Breast epithelium (tissue), 3 donors: Measurements from ENCODE around the gene PRDM15.

Experiments
- POLR2A ChIP-seq: fragments of 450-650 bp; IDR thresholded peaks from one replicate; pipeline ENCODE4 v1.6.1; 2016; ENCODE audit warnings: antibody characterized with exemption, mild to moderate bottlenecking, moderate library complexity
- POLR2AphosphoS5 ChIP-seq, 3 donors: sonication (generic); formaldehyde crosslinking; IDR thresholded peaks; one replicate each; pipeline ENCODE4 v1.6.1; 2017; ENCODE audit warnings: antibody characterized with exemption in 3 of 3
- TF ChIP-seq, protein P1 (sequence below), 3 donors: fragments of 450-650 bp; IDR thresholded peaks; one replicate each; pipeline ENCODE4 v1.5.1; 2016 to 2017; ENCODE audit warnings: antibody characterized with exemption in 3 of 3, mild to moderate bottlenecking in 3 of 3, moderate library complexity in 3 of 3

DNA sequence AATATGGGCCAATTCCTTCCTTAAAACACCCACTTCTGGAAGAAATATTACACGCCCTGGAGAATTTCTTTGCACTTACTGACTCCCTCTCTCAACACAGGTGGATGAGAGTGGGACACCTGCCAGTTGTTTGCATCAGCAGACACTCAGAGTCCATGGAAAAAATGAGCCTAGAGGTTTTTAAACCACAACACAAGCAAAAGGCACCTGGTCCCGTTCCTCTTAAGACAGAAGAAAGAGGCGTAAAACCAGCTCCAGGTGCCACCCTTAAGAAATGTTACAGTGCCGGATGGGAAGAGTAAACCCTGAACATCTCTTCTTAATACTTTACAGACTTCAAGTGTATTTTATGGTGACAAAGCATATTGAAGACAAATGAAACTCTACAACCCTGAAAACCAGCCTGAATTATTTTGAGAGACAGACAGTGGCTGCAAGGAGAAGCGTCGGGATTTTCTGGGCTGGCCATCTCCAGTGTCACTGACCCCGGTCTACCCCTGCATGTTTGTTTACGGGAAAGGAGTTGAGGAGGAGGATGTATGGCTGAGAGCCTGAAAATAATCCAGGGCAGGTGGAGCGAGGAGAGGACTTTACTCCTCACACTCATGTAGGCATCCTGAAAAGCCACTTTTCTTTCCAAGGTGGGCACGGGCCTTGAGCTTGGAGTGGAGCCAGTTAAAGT, 104.5 kb downstream of the PRDM15 start:
- TF ChIP-seq, protein P1, sequence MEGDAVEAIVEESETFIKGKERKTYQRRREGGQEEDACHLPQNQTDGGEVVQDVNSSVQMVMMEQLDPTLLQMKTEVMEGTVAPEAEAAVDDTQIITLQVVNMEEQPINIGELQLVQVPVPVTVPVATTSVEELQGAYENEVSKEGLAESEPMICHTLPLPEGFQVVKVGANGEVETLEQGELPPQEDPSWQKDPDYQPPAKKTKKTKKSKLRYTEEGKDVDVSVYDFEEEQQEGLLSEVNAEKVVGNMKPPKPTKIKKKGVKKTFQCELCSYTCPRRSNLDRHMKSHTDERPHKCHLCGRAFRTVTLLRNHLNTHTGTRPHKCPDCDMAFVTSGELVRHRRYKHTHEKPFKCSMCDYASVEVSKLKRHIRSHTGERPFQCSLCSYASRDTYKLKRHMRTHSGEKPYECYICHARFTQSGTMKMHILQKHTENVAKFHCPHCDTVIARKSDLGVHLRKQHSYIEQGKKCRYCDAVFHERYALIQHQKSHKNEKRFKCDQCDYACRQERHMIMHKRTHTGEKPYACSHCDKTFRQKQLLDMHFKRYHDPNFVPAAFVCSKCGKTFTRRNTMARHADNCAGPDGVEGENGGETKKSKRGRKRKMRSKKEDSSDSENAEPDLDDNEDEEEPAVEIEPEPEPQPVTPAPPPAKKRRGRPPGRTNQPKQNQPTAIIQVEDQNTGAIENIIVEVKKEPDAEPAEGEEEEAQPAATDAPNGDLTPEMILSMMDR (IDR thresholded peaks at IDR 0.05), result no peak
- TF ChIP-seq POLR2AphosphoS5 (IDR thresholded peaks at IDR 0.05) (no peak), POLR2A (no peak)
